Ishikawa (cell line): ENCODE results near the gene CAD.

Experiments
- CEBPB ChIP-seq: IDR thresholded peaks from 2 replicates; pipeline ENCODE4 v1.6.1; 2012
- EGR1 ChIP-seq: IDR thresholded peaks from 2 replicates; pipeline ENCODE4 v1.6.1; 2012
- EP300 ChIP-seq: IDR thresholded peaks from 2 replicates; pipeline ENCODE4 v1.6.1; 2012; ENCODE audit warnings: borderline replicate concordance
- MAX ChIP-seq: IDR thresholded peaks from 2 replicates; pipeline ENCODE4 v1.6.1; 2012
- RAD21 ChIP-seq: IDR thresholded peaks from 2 replicates; pipeline ENCODE4 v1.6.1; 2012; ENCODE audit warnings: low read depth
- TAF1 ChIP-seq: IDR thresholded peaks from 2 replicates; pipeline ENCODE4 v1.6.1; 2012; ENCODE audit warnings: low read depth, mild to moderate bottlenecking
- YY1 ChIP-seq: IDR thresholded peaks from 2 replicates; pipeline ENCODE4 v1.6.1; 2012; ENCODE audit warnings: low read depth

GRCh38 chr2:27245626-27246025 is 28.5 kb downstream of the CAD start:
- TF ChIP-seq TAF1 (no peak), CEBPB (no peak), RAD21 (no peak), EP300 (no peak), YY1 (no peak), EGR1 (no peak), MAX (no peak)
